MCF 10A (cell line): ENCODE results near the gene PAQR4. TPM values are rescaled to one million over a fixed set of nuclear protein-coding genes. Genes with fewer than 3 reads are reported as not detected.

Experiments used
- BruUV-seq: library from RNA; stranded (reverse); fragments of 400-500 nt; replicated peaks from 2 replicates; lab custom pipeline; 2021; lab: Mats Ljungman, UMichigan
- CTCF ChIA-PET: fragments of 300-600 bp; sonication (Branson Sonifier 250); formaldehyde crosslinking; extraction: SDS; loops from one replicate; lab custom pipeline; 2021; ENCODE audit warnings: antibody characterized with exemption, inconsistent platforms; lab: Yijun Ruan, JAX
- POLR2A ChIA-PET: fragments of 300-600, 350-650 bp; sonication (Branson Sonifier 250); formaldehyde crosslinking; extraction: SDS; loops from one replicate; lab custom pipeline; 2020; ENCODE audit warnings: antibody characterized with exemption, inconsistent platforms; lab: Yijun Ruan, JAX
- DNase-seq: peaks from one replicate; pipeline ENCODE4 v3.0.0-alpha.2; 2018; ENCODE audit not compliant: unreplicated experiment
- H3K27ac Mint-ChIP-seq: one replicate; pipeline ENCODE4 v1.8.0; 2022; ENCODE audit warnings: mild to moderate bottlenecking, low read depth, mixed read lengths; ENCODE audit not compliant: unreplicated experiment
- H3K27me3 Mint-ChIP-seq: one replicate; pipeline ENCODE4 v1.8.0; 2022; ENCODE audit warnings: mixed read lengths; ENCODE audit not compliant: insufficient read depth, unreplicated experiment
- H3K36me3 Mint-ChIP-seq: one replicate; pipeline ENCODE4 v1.8.0; 2022; ENCODE audit warnings: mild to moderate bottlenecking, moderate library complexity, mixed read lengths; ENCODE audit not compliant: insufficient read depth, unreplicated experiment
- H3K4me1 Mint-ChIP-seq: one replicate; pipeline ENCODE4 v1.8.0; 2022; ENCODE audit warnings: mixed read lengths; ENCODE audit not compliant: insufficient read depth, unreplicated experiment
- H3K4me3 Mint-ChIP-seq: one replicate; pipeline ENCODE4 v1.8.0; 2022; ENCODE audit warnings: mild to moderate bottlenecking, moderate library complexity, mixed read lengths; ENCODE audit not compliant: unreplicated experiment
- H3K9me3 Mint-ChIP-seq: one replicate; pipeline ENCODE4 v1.8.0; 2022; ENCODE audit warnings: mixed read lengths; ENCODE audit not compliant: unreplicated experiment
- intact Hi-C: fragments of 100-400 bp; cut with micrococcal nuclease; formaldehyde crosslinking; loops from 2 replicates; pipeline ENCODE4 v1.14.1; 2022
- total RNA-seq: library from RNA; stranded (reverse); gene quantifications from 2 replicates; pipeline ENCODE4 v1.2.3, GENCODE V29; 2022
- TF ChIP-seq, protein P1 (sequence below): fragments of 200-600 bp; IDR thresholded peaks from one replicate; pipeline ENCODE4 v1.8.0; 2022; ENCODE audit warnings: antibody characterized with exemption, mild to moderate bottlenecking; ENCODE audit not compliant: unreplicated experiment

The PAQR4 gene
- total RNA-seq, 1 experiment from 2014 or later: 7.9 TPM

DNA sequence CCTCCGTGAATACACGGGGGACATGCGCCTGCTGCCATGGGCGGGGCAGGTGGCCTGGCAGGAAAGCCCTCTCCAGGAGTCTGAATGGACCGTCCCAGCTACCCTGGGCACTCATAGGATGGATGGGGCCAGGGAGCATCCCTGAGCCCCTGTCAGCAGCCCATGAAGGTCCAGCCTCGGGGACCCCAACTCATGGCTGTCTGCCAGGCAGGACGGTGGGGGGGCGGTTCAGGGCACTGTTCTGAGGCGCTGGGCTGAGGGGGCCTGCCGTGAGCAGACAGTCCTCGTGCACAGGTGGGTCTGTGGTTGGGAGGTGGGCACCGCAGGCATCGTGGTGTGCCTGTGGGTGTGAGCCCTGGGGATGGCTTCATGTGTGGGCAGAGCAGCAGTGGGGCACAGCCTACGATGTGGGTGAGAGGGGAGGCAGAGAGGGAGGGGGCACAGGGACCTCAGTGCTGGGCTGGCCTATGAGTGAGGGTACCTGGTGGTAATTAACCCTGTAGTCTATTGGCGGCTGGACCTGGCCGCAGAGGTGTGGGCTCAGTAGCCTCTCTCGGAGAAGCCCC, 17.6 kb downstream of the PAQR4 start:
- CTCF ChIA-PET: interaction anchor here (0.7 kb wide), 2 partner anchors 8 to 36 kb away, joined by 4 read pairs; no protein-coding TSS in a partner anchor
- Mint-ChIP-seq H3K27ac (no peak overlapping the region), H3K9me3 (no peaks in the 10 kb centered on the region), H3K4me3 (no peak overlapping the region), H3K36me3 (no peaks in the 10 kb centered on the region), H3K4me1 (peaks cover 3% of the 10 kb centered on the region), H3K27me3 (no peaks in the 10 kb centered on the region)
- no peak for DNase-seq
- intact Hi-C loops: no loop called here
- POLR2A ChIA-PET: no interaction called here
- no TSS peak for BruUV-seq
- TF ChIP-seq, protein P1, sequence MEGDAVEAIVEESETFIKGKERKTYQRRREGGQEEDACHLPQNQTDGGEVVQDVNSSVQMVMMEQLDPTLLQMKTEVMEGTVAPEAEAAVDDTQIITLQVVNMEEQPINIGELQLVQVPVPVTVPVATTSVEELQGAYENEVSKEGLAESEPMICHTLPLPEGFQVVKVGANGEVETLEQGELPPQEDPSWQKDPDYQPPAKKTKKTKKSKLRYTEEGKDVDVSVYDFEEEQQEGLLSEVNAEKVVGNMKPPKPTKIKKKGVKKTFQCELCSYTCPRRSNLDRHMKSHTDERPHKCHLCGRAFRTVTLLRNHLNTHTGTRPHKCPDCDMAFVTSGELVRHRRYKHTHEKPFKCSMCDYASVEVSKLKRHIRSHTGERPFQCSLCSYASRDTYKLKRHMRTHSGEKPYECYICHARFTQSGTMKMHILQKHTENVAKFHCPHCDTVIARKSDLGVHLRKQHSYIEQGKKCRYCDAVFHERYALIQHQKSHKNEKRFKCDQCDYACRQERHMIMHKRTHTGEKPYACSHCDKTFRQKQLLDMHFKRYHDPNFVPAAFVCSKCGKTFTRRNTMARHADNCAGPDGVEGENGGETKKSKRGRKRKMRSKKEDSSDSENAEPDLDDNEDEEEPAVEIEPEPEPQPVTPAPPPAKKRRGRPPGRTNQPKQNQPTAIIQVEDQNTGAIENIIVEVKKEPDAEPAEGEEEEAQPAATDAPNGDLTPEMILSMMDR: no peak

DNA sequence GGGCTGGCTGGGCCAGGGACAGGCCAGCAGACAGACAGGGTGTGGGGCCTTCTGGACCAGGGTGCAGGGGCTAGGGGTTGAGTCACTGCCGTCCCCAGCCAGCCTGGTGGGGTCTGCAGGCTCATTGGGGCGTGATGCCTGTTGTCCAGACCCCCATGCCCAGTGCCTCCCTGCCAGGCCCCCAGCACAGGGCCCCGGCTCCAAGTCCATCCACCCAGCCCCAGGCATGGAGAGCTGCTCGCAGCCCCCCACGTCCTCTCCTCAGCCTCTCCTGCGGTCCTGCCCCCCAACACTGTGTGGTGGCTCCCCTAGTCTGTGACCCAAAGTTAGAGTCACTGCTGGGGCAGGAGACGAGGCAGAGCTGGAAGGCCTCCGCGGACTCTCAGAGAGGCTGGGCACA, 18.1 kb downstream of the PAQR4 start:
- intact Hi-C loops: no loop called here
- TF ChIP-seq, protein P1: no peak
- Mint-ChIP-seq H3K27ac (no peak overlapping the region), H3K36me3 (no peaks in the 10 kb centered on the region), H3K4me1 (no peaks in the 10 kb centered on the region), H3K9me3 (no peaks in the 10 kb centered on the region), H3K27me3 (no peaks in the 10 kb centered on the region), H3K4me3 (no peak overlapping the region)
- ChIA-PET CTCF (no interaction called here), POLR2A (no interaction called here)
- DNase-seq: no peak
- BruUV-seq: no TSS peak

DNA sequence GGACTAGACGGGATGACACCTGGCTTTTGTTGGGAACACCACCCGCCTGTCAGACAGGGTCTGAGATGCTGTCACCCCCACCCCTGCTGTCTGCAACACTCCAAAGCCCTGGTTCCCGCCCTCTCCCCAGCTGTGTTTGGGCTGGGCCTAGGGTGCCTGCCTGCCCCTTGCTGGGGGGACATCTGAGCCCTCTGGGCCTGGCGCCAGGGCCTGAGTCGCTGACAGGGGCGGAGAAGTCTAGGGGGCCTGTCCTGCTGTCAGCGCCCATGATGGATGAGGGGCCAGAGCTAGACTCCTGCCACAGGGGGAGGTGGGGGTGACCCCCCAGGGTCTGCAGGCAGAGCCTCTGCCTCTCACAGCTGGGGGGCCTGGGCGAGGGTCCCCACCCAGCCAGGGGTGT, 18.7 kb downstream of the PAQR4 start:
- intact Hi-C loops: no loop called here
- Mint-ChIP-seq H3K27ac (no peak overlapping the region), H3K4me3 (no peak overlapping the region), H3K4me1 (peaks cover 4% of the 10 kb centered on the region), H3K9me3 (no peaks in the 10 kb centered on the region), H3K36me3 (no peaks in the 10 kb centered on the region), H3K27me3 (no peaks in the 10 kb centered on the region)
- DNase-seq: no peak
- TF ChIP-seq, protein P1: no peak
- POLR2A ChIA-PET: no interaction called here
- CTCF ChIA-PET: interaction anchor here (1.0 kb wide), 1 partner anchor 40 kb away, joined by 4 read pairs; no protein-coding TSS in a partner anchor
- no TSS peak for BruUV-seq

DNA sequence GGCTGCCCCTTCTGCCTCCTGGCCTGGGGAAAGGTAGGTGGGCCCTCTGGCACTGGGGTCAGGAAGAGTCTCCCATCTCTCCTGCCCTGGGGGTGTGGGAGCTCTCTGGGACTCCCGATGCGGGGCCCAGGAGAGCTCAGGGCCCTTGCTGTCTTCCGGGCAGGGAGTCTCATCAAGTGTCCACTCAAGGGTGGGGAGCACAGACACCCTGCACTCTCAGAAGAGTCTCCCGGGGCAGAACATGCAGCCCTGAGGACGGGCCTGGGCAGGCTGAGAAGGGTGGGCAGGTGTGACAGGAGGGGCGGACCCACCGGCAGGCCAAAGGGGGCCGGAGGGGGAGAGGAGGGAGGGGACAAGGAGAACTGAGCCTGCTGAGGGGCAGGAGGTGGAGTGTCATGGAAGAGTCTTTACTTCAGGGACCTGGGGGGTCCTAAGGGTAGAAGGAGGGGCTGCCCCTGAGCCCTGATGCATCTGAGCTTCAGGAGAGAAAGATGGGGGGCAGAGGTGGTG, 19.5 kb downstream of the PAQR4 start:
- no peaks in the 10 kb centered on the region for H3K36me3 Mint-ChIP-seq
- H3K9me3 Mint-ChIP-seq: no peaks in the 10 kb centered on the region
- no peak overlapping the region for H3K4me3 Mint-ChIP-seq
- H3K27ac Mint-ChIP-seq: no peak overlapping the region
- no TSS peak for BruUV-seq
- TF ChIP-seq, protein P1: no peak
- peaks cover 6% of the 10 kb centered on the region for H3K4me1 Mint-ChIP-seq
- intact Hi-C loops: no loop called here
- no peak for DNase-seq
- no peaks in the 10 kb centered on the region for H3K27me3 Mint-ChIP-seq
- ChIA-PET POLR2A (no interaction called here), CTCF (interaction anchor here (1.0 kb wide), 1 partner anchor 39 kb away, joined by 4 read pairs; no protein-coding TSS in a partner anchor)
